Measurements from ENCODE around the gene LRRFIP2. TPM values are rescaled to one million over a fixed set of nuclear protein-coding genes. Genes with fewer than 3 reads are reported as not detected.

LRRFIP2 gene
- total RNA-seq, 1 experiment from 2014 or later: 47.1 TPM

DNA sequence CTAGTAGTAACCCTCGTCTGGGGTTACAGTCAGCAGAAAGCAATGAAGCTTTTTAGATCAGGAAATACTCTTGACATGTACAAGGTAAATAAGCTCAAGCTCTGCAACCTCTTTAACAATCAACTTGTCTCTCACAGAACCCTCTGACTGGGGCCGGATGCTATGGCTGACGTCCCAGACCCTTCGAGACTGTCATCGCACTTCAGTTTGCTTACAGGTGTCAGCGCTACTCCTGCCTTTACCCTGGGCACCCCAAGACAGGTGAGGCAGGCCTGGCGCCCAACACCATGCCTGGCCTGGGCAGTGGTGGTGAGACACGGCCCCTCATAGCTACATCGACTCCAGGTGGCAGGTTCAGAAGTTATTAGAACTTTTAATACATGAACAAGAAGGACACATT is 30.6 kb downstream of the LRRFIP2 start:
- POLR2A ChIA-PET: no interaction called here
- H3K4me1 Mint-ChIP-seq (ENCODE audit: low read depth, unreplicated experiment): no peaks in the 10 kb centered on the region
- H3K27me3 Mint-ChIP-seq (ENCODE audit: insufficient read depth, unreplicated experiment): no peaks in the 10 kb centered on the region
- intact Hi-C loops (cut with micrococcal nuclease; ENCODE audit: unreplicated experiment): no loop called here
- no peak for DNase-seq
- Histone ChIP-seq H3K27me3 (replicated peaks; ENCODE audit: control insufficient read depth, insufficient read depth, low read length) (no peaks in the 10 kb centered on the region), H3K9me3 (no peaks in the 10 kb centered on the region), H3K4me3 (ENCODE audit: low read depth, low read length) (no peak overlapping the region), H3K36me3 (ENCODE audit: control insufficient read depth, insufficient read depth, low read length) (no peaks in the 10 kb centered on the region; the same call in 1 of the 2 replicates), H3K4me1 (peaks cover 13% of the 10 kb centered on the region)
- TF ChIP-seq, protein P1, sequence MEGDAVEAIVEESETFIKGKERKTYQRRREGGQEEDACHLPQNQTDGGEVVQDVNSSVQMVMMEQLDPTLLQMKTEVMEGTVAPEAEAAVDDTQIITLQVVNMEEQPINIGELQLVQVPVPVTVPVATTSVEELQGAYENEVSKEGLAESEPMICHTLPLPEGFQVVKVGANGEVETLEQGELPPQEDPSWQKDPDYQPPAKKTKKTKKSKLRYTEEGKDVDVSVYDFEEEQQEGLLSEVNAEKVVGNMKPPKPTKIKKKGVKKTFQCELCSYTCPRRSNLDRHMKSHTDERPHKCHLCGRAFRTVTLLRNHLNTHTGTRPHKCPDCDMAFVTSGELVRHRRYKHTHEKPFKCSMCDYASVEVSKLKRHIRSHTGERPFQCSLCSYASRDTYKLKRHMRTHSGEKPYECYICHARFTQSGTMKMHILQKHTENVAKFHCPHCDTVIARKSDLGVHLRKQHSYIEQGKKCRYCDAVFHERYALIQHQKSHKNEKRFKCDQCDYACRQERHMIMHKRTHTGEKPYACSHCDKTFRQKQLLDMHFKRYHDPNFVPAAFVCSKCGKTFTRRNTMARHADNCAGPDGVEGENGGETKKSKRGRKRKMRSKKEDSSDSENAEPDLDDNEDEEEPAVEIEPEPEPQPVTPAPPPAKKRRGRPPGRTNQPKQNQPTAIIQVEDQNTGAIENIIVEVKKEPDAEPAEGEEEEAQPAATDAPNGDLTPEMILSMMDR (IDR thresholded peaks at IDR 0.05; ENCODE audit: insufficient read depth in 1 of 2, low read depth in 1 of 2, low read length in 1 of 2, severe bottlenecking in 1 of 2, unreplicated experiment in 1 of 2): no peak
- CTCF ChIA-PET: no interaction called here
- H3K4me3 Mint-ChIP-seq (ENCODE audit: unreplicated experiment): no peak overlapping the region
- H3K9me3 Mint-ChIP-seq (ENCODE audit: unreplicated experiment): no peaks in the 10 kb centered on the region
- peaks cover 6% of the 10 kb centered on the region for H3K36me3 Mint-ChIP-seq (ENCODE audit: insufficient read depth, unreplicated experiment)
- BruUV-seq (replicated peaks): no TSS peak
- H3K27ac Mint-ChIP-seq (ENCODE audit: unreplicated experiment): no peak overlapping the region

DNA sequence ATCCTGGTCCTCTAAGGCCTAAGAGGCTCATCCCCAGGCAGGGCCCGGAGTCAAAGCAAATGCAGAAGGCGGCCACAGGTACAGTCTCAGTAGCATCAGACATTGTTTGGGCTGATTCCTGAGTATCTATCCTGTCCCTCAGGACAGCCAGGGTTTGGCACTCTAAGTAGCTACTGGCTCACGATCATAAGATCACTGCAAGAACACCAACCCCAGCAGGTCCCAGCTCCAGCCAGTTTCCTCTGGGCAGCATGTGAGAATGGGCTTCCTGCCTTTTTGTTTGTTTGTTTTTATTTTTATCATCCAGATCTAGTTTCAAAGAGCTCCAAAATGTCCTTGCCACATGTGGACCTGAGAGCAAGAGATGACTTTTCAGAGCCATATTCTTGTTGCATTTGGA is 32.7 kb downstream of the LRRFIP2 start:
- BruUV-seq (replicated peaks): no TSS peak
- H3K4me3 ChIP-seq (ENCODE audit: low read depth, low read length): no peak overlapping the region
- TF ChIP-seq, protein P1 (IDR thresholded peaks at IDR 0.05; ENCODE audit: insufficient read depth in 1 of 2, low read depth in 1 of 2, low read length in 1 of 2, severe bottlenecking in 1 of 2, unreplicated experiment in 1 of 2): no peak
- Mint-ChIP-seq H3K4me3 (ENCODE audit: unreplicated experiment) (no peak overlapping the region), H3K36me3 (ENCODE audit: insufficient read depth, unreplicated experiment) (peaks cover 6% of the 10 kb centered on the region), H3K4me1 (ENCODE audit: low read depth, unreplicated experiment) (no peaks in the 10 kb centered on the region), H3K27ac (ENCODE audit: unreplicated experiment) (no peak overlapping the region), H3K27me3 (ENCODE audit: insufficient read depth, unreplicated experiment) (no peaks in the 10 kb centered on the region), H3K9me3 (ENCODE audit: unreplicated experiment) (no peaks in the 10 kb centered on the region)
- no peaks in the 10 kb centered on the region for H3K9me3 ChIP-seq
- no peak for DNase-seq
- intact Hi-C loops (cut with micrococcal nuclease; ENCODE audit: unreplicated experiment): no loop called here
- CTCF ChIA-PET: no interaction called here
- H3K4me1 ChIP-seq: peaks cover 17% of the 10 kb centered on the region
- POLR2A ChIA-PET: no interaction called here
- H3K27me3 ChIP-seq (replicated peaks; ENCODE audit: control insufficient read depth, insufficient read depth, low read length): no peaks in the 10 kb centered on the region
- H3K36me3 ChIP-seq (ENCODE audit: control insufficient read depth, insufficient read depth, low read length): no peaks in the 10 kb centered on the region; the same call in 1 of the 2 replicates

DNA sequence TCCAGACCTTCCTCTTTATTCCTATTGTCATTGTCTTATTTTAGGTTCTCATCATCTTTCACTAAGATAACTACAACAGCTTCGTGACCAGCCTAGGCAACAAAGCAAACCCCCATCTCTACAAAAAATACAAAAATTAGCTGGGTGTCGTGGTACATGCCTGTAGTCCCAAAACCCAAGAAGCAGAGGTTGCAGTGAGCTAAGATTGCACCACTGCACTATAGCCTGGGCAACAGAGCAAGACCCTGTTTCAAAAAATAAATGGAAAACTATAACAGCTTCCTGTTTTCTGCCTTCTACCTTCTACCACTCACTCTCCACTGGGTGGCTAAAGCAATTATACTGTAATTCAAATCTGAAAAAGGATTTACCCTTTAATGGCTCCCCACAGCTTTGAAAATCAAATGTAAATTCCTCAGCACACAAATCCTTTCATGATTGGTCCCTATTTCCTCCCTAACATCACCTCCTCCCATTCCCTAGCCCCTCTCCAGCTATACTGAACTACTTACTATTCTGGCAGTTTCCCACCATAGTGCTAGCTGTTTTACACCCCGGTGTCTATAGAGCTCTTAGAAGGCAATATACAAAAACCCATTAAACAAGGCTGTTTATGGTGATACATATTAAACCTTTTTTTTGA is 33.4 kb downstream of the LRRFIP2 start:
- Histone ChIP-seq H3K36me3 (ENCODE audit: control insufficient read depth, insufficient read depth, low read length) (no peaks in the 10 kb centered on the region; the same call in 1 of the 2 replicates), H3K27me3 (replicated peaks; ENCODE audit: control insufficient read depth, insufficient read depth, low read length) (no peaks in the 10 kb centered on the region), H3K4me3 (ENCODE audit: low read depth, low read length) (no peak overlapping the region), H3K9me3 (no peaks in the 10 kb centered on the region), H3K4me1 (peaks cover 17% of the 10 kb centered on the region)
- BruUV-seq (replicated peaks): no TSS peak
- no peaks in the 10 kb centered on the region for H3K27me3 Mint-ChIP-seq (ENCODE audit: insufficient read depth, unreplicated experiment)
- no peak overlapping the region for H3K27ac Mint-ChIP-seq (ENCODE audit: unreplicated experiment)
- intact Hi-C loops (cut with micrococcal nuclease; ENCODE audit: unreplicated experiment): no loop called here
- no peaks in the 10 kb centered on the region for H3K9me3 Mint-ChIP-seq (ENCODE audit: unreplicated experiment)
- TF ChIP-seq, protein P1 (IDR thresholded peaks at IDR 0.05; ENCODE audit: insufficient read depth in 1 of 2, low read depth in 1 of 2, low read length in 1 of 2, severe bottlenecking in 1 of 2, unreplicated experiment in 1 of 2): no peak
- no peaks in the 10 kb centered on the region for H3K4me1 Mint-ChIP-seq (ENCODE audit: low read depth, unreplicated experiment)
- peaks cover 6% of the 10 kb centered on the region for H3K36me3 Mint-ChIP-seq (ENCODE audit: insufficient read depth, unreplicated experiment)
- no peak for DNase-seq
- POLR2A ChIA-PET: no interaction called here
- H3K4me3 Mint-ChIP-seq (ENCODE audit: unreplicated experiment): no peak overlapping the region
- CTCF ChIA-PET: no interaction called here

Data from Caco-2 (cell line).